ENCODE results near the gene HERC2. TPM values are rescaled to one million over a fixed set of nuclear protein-coding genes. Genes with fewer than 3 reads are reported as not detected.

HERC2 gene
- total and polyA plus RNA-seq, 2 of the 8 experiments (the other 6 are each of a cell fraction or from before 2014, with no cell fraction given) = 83.0 to 88.7 TPM

GRCh38 chr15:28124841-28125240 lies 197.1 kb downstream of the HERC2 start (continued):
- no peak for TF ChIP-seq ATF2 (IDR thresholded peaks at IDR 0.05; ENCODE audit: low read length)
